AG09319 (cell line): ENCODE data around the gene COL6A1.

Source experiments
- DNase-seq: peaks from one replicate; pipeline ENCODE4 v3.0.0-alpha.2; 2010; ENCODE audit warnings: low read depth; ENCODE audit errors: extremely low read depth
- TF ChIP-seq, protein P1 (sequence below): IDR thresholded peaks from 2 replicates; pipeline ENCODE4 v1.5.1; 2011; ENCODE audit warnings: low read depth, mild to moderate bottlenecking, inconsistent platforms, low read length, moderate library complexity

COL6A1 gene

DNA sequence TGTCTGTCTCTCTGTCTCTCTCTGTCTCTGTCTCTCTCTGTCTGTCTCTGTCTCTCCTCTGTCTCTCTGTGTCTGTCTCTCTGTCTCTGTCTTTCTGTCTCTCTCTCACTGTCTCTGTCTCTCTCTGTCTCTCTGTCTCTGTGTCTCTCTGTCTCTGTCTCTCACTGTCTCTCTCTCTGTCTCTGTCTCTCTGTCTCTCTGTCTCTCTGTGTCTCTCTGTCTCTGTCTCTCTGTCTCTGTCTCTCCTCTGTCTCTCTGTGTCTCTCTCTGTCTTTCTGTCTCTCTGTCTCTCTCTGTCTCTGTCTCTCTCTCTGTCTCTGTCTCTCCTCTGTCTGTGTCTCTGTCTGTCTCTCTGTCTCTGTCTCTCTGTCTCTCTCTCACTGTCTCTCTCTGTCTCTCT, 873 bp upstream of the COL6A1 start:
- no peak for DNase-seq
- TF ChIP-seq, protein P1, sequence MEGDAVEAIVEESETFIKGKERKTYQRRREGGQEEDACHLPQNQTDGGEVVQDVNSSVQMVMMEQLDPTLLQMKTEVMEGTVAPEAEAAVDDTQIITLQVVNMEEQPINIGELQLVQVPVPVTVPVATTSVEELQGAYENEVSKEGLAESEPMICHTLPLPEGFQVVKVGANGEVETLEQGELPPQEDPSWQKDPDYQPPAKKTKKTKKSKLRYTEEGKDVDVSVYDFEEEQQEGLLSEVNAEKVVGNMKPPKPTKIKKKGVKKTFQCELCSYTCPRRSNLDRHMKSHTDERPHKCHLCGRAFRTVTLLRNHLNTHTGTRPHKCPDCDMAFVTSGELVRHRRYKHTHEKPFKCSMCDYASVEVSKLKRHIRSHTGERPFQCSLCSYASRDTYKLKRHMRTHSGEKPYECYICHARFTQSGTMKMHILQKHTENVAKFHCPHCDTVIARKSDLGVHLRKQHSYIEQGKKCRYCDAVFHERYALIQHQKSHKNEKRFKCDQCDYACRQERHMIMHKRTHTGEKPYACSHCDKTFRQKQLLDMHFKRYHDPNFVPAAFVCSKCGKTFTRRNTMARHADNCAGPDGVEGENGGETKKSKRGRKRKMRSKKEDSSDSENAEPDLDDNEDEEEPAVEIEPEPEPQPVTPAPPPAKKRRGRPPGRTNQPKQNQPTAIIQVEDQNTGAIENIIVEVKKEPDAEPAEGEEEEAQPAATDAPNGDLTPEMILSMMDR = no peak

DNA sequence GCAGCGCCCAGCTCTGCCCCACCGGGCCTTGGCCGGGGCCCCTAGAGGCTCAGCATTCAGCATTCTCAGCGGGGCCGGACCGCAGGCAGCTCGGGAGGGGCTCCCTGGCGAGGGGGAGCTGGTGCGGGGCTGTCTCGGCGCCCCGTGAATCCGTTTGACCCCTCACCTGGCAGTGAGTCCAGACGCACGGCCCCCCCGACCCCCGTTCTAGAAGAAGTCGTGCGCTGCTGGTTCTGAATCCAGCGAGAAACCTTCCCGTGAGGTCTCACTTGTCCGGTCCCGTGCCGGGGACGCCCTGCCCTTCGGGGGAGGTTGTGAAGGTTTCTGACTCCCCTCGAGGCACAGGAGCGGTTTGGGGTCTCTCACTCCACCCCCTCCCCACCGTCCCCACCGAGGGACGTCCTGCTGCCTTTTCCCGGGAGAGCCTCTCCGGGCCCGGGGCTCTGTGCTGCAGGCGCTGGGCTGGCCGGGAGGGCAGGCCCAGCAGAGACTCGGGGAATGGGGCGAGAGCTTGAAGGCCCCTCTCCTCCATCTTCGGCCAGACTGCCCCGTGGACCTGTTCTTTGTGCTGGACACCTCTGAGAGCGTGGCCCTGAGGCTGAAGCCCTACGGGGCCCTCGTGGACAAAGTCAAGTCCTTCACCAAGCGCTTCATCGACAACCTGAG, 655 bp downstream of the COL6A1 start:
- no peak for DNase-seq

DNA sequence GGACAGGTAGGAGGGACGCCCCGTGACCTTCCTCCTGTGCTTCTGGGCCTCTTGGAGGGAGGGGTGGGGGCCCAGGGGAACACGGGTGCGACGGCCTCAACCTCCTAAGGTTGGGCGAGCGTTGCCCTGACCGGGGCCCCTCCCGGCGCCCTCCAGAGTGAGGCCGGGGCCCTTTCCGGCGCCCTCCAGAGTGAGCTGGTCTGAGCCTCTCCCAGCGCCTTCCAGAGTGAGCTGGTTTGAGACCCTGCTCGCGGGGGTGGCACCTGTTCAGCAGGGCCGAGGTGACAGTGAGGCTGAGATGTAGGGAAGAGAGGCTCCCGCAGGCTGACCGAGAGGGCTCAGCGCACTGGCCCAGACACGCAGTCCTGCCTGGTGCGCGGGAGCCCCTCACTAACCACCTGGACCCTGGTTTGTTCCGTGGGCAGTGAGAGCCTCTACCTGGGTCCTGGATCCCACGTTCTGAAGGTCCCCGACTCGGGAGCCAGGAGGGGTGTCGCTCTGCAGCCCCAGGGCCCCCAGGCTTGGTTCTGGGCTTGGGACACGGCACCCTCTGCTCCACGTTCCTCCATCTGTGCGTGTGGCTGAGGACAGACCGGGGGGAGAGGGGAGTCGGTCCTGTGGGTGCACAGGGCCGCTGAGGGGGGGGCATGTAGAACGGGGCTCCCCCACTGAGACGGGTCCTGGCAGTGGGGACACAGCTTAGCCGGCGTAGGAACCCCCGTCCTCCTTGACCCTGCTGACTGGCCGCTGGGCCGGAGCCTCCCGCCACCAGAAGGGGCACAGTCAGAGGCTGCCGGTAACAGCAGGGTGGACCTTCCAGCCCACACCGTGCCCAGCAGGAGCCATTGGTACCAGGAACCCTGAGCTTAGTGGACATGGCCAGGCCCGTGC, 1.4 kb downstream of the COL6A1 start:
- no peak for DNase-seq
- TF ChIP-seq, protein P1 = no peak

More for the DNA sequence above, 655 bp downstream of the COL6A1 start:
- TF ChIP-seq, protein P1 = no peak

DNA sequence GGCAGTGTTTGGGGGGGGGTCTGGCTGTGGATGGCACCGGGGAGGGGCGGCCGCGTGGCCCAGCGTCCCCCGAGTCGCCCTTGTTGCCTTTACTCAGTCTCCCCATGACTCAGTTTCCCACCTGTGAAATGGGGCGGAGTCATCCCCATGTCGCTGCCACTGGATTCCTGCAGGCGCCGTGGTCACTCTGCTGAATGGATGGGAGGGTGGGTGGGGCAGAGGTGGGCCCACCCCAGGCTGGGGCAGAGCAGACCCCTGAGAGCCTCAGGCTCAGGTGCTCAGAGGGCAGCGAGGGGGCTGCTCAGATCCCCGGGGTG, 2.0 kb downstream of the COL6A1 start:
- DNase-seq = no peak
- TF ChIP-seq, protein P1 = no peak

DNA sequence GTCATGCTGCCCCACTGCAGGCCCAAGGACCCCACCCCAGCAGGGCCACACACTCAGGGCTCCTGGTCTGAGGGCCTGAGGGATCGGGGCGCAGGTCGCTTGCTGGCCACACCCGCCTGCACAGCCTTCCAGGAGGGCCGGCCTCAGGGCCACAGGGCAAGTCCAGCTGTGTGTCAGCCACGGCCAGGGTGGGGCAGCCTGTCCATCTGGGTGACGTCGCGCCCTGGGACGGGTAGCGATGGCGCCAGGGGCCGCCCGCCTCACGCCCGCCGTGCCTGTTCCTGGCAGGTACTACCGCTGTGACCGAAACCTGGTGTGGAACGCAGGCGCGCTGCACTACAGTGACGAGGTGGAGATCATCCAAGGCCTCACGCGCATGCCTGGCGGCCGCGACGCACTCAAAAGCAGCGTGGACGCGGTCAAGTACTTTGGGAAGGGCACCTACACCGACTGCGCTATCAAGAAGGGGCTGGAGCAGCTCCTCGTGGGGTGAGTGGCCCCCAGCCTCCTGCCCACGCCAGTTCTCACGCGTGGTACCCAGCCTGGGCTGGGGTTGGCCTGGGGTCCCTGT, 2.5 kb downstream of the COL6A1 start:
- TF ChIP-seq, protein P1 = no peak
- DNase-seq = no peak

DNA sequence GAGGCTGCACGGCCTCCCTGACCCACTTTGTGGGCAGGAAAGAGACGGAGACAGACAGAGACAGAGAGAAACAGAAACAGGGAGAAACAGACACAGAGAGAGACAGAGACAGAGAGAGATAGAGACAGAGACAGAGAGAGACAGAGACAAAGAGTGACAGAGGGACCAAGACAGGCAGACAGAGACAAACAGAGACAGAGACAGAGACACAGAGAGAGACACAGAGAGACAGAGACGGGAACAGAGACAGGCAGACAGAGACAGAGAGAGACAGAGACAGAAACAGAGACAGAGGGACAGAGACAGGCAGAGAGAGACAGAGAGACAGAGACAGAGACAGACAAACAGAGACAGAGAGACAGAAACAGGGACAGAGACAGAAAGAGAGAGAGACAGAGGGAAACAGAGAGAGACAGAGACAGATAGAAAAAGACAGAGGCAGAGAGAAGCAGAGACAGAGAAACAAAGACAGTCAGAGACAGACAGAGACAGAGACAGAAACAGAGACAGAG, 3.1 kb downstream of the COL6A1 start:
- TF ChIP-seq, protein P1 = no peak
- DNase-seq = no peak
